Activated B cell treated with CpG ODN at 0.5 μM for 24 hours (primary cell): Measurements from ENCODE around the gene SLC18A2. TPM values are rescaled to one million over a fixed set of nuclear protein-coding genes. Genes with fewer than 3 reads are reported as not detected.

ENCODE experiments used
- ATAC-seq: fragments of 200-7000 bp; cut with Tn5 transposase; one replicate; pipeline ENCODE4 v1.10.0; 2021; ENCODE audit warnings: low read depth, mild to moderate bottlenecking, moderate library complexity
- CTCF ChIA-PET: fragments of 350-600 bp; sonication (Branson Sonifier 250); formaldehyde crosslinking; loops from one replicate; lab custom pipeline; 2021; ENCODE audit warnings: antibody characterized with exemption; lab: Charles Lee
- POLR2A ChIA-PET: fragments of 350-600 bp; sonication (Branson Sonifier 250); formaldehyde crosslinking; loops from one replicate; lab custom pipeline; 2021; ENCODE audit warnings: antibody characterized with exemption; lab: Charles Lee
- DNase-seq: peaks from one replicate; pipeline ENCODE4 v3.0.0; 2022
- H3K27ac Mint-ChIP-seq: one replicate; pipeline ENCODE4 v1.8.0; 2020; ENCODE audit warnings: mixed read lengths
- H3K27me3 Mint-ChIP-seq: one replicate; pipeline ENCODE4 v1.8.0; 2021; ENCODE audit warnings: mixed read lengths
- H3K36me3 Mint-ChIP-seq: one replicate; pipeline ENCODE4 v1.8.0; 2021; ENCODE audit warnings: low read depth, mixed read lengths
- H3K4me1 Mint-ChIP-seq: one replicate; pipeline ENCODE4 v1.8.0; 2021; ENCODE audit warnings: mixed read lengths
- H3K4me3 Mint-ChIP-seq: one replicate; pipeline ENCODE4 v1.8.0; 2020; ENCODE audit warnings: mild to moderate bottlenecking, mixed read lengths
- H3K9me3 Mint-ChIP-seq: one replicate; pipeline ENCODE4 v1.8.0; 2020; ENCODE audit warnings: mixed read lengths
- intact Hi-C: fragments of 100-400 bp; cut with micrococcal nuclease; formaldehyde crosslinking; loops from one replicate; pipeline ENCODE4 v1.15.1; 2024
- total RNA-seq: library from RNA; stranded (reverse); gene quantifications from 2 replicates; pipeline ENCODE4 v1.2.3, GENCODE V29; 2022
- TF ChIP-seq, protein P1 (sequence below): fragments of 200-600 bp; IDR thresholded peaks from one replicate; pipeline ENCODE4 v1.8.0; 2022; ENCODE audit warnings: antibody characterized with exemption, mild to moderate bottlenecking

The SLC18A2 gene
- total RNA-seq, 1 donor from 2014 or later = not detected

DNA sequence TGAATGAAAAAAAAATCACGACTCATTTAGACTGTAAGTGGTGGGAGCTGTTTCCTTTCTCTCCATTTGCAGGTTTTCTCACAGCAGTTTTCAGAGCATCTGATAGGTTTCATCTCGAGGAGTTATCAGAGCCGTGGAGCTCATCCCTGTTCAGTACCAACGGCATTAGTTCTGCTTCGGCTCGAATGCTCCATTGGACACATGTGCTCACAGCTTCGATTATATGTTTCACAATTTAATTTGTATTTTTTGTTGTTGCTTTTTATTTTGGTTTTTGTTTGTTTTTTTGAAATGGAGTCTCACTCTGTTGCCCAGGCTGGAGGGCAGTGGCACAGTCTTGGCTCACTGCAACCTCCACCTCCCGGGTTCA, 1.5 kb downstream of the SLC18A2 start:
- ChIA-PET CTCF (interaction anchor here (0.6 kb wide), 1 partner anchor 16 kb away, joined by 3 read pairs; no protein-coding TSS in a partner anchor), POLR2A (no interaction called here)
- H3K27ac Mint-ChIP-seq = no peak overlapping the region
- H3K4me3 Mint-ChIP-seq = no peak overlapping the region
- intact Hi-C loops = no loop called here
- H3K4me1 Mint-ChIP-seq = peaks cover 4% of the 10 kb centered on the region
- ATAC-seq = no peak
- H3K27me3 Mint-ChIP-seq = peaks cover 42% of the 10 kb centered on the region
- peaks cover 3% of the 10 kb centered on the region for H3K9me3 Mint-ChIP-seq
- TF ChIP-seq, protein P1, sequence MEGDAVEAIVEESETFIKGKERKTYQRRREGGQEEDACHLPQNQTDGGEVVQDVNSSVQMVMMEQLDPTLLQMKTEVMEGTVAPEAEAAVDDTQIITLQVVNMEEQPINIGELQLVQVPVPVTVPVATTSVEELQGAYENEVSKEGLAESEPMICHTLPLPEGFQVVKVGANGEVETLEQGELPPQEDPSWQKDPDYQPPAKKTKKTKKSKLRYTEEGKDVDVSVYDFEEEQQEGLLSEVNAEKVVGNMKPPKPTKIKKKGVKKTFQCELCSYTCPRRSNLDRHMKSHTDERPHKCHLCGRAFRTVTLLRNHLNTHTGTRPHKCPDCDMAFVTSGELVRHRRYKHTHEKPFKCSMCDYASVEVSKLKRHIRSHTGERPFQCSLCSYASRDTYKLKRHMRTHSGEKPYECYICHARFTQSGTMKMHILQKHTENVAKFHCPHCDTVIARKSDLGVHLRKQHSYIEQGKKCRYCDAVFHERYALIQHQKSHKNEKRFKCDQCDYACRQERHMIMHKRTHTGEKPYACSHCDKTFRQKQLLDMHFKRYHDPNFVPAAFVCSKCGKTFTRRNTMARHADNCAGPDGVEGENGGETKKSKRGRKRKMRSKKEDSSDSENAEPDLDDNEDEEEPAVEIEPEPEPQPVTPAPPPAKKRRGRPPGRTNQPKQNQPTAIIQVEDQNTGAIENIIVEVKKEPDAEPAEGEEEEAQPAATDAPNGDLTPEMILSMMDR = no peak
- no peaks in the 10 kb centered on the region for H3K36me3 Mint-ChIP-seq
- DNase-seq = no peak

DNA sequence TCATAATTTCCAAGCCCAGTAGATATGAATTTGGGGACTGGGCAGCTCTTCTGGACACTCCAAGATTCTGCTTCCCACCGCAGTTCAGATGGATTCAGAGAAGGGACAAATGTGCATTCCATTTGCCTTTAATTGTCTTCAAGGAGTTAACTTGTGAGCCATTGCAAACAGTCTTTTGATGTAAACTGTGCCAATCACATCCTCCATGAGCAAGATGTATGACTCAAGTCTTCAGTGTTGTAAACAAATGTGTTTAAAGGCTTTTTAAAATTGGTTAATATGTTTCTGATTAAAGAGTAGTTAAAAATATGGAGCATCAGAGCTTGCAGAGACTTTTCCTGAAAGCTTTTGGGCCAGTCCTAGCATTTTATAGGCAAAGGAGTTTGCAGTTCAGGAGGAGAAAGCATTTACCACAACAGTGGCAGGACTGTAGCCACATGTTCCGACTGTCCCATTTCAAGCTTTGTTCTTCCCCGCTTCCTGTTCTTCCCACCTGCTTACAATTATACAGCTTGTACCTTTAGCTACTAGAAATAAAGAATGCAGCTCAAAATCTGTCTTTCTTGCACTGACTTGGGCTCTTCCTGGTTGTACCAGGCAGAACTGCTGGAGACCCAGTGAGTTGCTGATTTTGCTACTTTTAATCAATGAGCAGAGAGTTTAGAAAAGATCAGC, 6.2 kb downstream of the SLC18A2 start:
- H3K27me3 Mint-ChIP-seq = peaks cover 41% of the 10 kb centered on the region
- no peak for DNase-seq
- no peaks in the 10 kb centered on the region for H3K36me3 Mint-ChIP-seq
- intact Hi-C loops = no loop called here
- TF ChIP-seq, protein P1 = no peak
- H3K4me3 Mint-ChIP-seq = no peak overlapping the region
- ChIA-PET POLR2A (no interaction called here), CTCF (no interaction called here)
- no peaks in the 10 kb centered on the region for H3K4me1 Mint-ChIP-seq
- ATAC-seq = no peak
- no peaks in the 10 kb centered on the region for H3K9me3 Mint-ChIP-seq
- no peak overlapping the region for H3K27ac Mint-ChIP-seq

DNA sequence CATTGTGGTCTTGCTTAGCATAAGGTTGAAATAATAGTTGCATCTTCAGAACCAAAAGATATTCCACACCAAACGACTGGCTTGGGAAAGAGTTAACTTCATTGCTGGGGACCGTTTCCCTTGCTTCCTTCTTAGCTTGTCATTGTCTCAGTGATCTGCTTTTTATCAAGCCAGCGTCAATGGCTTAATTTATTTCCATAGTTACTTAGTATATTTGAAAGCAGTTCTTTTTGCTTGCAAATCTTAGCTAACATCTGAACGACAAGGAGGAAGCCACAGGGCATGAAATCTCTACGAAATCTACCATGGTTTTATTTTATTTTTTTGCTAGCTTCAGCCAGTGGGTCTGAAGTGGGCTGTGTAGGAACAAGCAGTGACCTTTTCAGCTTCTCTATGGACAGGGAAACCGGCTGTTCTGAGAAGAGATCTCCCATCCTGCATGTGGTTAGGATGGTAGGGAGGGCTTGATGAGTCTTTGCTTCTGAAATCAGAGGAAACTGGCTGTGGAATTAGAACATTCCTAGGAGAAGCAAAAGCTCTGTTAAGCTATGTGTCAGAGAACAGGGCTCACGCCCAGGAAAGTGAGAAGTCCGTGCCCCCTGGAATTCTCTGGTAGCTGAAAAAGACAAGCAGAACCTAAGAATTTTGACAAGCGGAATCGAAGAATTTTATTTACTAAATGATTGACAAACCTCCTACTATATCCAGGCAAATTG, 8.0 kb downstream of the SLC18A2 start:
- no peak for ATAC-seq
- intact Hi-C loops = no loop called here
- DNase-seq = no peak
- no peaks in the 10 kb centered on the region for H3K4me1 Mint-ChIP-seq
- no peak overlapping the region for H3K4me3 Mint-ChIP-seq
- TF ChIP-seq, protein P1 = no peak
- peaks cover 30% of the 10 kb centered on the region for H3K27me3 Mint-ChIP-seq
- ChIA-PET CTCF (no interaction called here), POLR2A (no interaction called here)
- H3K27ac Mint-ChIP-seq = no peak overlapping the region
- no peaks in the 10 kb centered on the region for H3K36me3 Mint-ChIP-seq
- no peaks in the 10 kb centered on the region for H3K9me3 Mint-ChIP-seq

DNA sequence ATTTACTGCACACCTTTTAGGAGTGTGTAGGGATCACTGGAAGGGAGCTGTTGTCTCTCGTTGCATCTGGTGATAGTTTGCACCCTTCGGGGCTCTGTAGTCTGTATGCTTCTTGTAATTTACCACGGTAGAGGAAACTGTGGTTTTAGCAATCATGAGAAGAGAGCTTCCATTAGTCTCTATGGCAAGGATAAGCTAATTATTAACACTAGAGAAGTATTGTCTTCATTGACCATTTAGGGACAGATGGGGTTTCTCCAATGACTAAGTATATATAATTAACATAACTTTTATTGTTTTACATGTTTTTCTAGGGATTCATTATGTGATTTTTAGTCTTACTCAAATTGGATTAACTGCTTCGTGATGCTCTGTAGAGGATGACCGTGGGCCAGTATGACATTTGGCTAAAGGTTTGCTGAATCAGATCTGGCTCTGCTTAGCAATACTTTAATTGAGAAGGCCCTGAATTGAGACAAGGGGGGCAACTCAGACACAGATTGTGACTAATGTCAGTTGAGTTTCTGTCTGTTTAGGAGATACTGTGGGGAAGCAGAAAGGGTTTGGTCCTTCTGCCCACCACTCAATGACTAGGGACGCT, 8.7 kb downstream of the SLC18A2 start:
- ChIA-PET POLR2A (no interaction called here), CTCF (no interaction called here)
- peaks cover 23% of the 10 kb centered on the region for H3K27me3 Mint-ChIP-seq
- TF ChIP-seq, protein P1 = no peak
- ATAC-seq = no peak
- H3K4me1 Mint-ChIP-seq = no peaks in the 10 kb centered on the region
- no peaks in the 10 kb centered on the region for H3K36me3 Mint-ChIP-seq
- no peak overlapping the region for H3K27ac Mint-ChIP-seq
- no peak overlapping the region for H3K4me3 Mint-ChIP-seq
- intact Hi-C loops = no loop called here
- no peaks in the 10 kb centered on the region for H3K9me3 Mint-ChIP-seq
- DNase-seq = no peak

DNA sequence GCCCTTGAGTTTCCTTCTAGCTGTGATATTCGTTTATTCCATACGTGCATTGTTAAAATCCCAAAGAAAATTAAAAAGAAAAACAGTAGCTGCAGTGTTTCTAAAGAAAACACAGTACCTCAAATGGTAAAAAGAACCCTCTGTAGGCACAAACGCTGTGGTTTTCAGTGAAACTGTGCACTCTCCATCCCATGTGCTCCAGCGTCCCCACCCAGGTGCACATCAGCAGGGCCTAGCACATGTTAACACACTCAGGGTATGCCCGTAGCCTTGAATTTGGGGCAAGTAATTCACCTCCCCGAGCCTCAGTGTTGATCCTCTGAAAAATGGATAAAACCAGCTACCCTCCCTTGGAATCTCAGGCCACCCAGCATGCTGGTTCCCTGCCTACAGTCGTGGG, 9.5 kb downstream of the SLC18A2 start:
- intact Hi-C loops = no loop called here
- CTCF ChIA-PET = no interaction called here
- no peak for ATAC-seq

More for the DNA sequence above, 9.5 kb downstream of the SLC18A2 start:
- Mint-ChIP-seq H3K27me3 (peaks cover 19% of the 10 kb centered on the region), H3K9me3 (no peaks in the 10 kb centered on the region), H3K27ac (no peak overlapping the region), H3K4me3 (no peak overlapping the region), H3K36me3 (no peaks in the 10 kb centered on the region), H3K4me1 (no peaks in the 10 kb centered on the region)
- TF ChIP-seq, protein P1 = no peak
- POLR2A ChIA-PET = no interaction called here
- DNase-seq = no peak
